Measurements from ENCODE around the gene IFI35. TPM values are rescaled to one million over a fixed set of nuclear protein-coding genes. Genes with fewer than 3 reads are reported as not detected.

The IFI35 gene
- polyA plus RNA-seq, 2 of the 4 experiments (the other 2 are of a cell fraction): 10.8 to 20.2 TPM

GRCh38 chr17:42997984-42998938 lies 8.3 kb upstream of the IFI35 start, which contains the start of gene RPL27:
RPL27 (plus strand) TSS chr17:42998419; CDS start chr17:42998751, 332 bp downstream.
- H3K27ac ChIP-seq: peak within 1 kb of the TSS; percentile 87 to 91
- peak within 1 kb of the TSS; percentile 66 for H3K4me3 ChIP-seq
- peak within 1 kb of the TSS; percentile 94 for H3K4me2 ChIP-seq
- FAIRE-seq (peak; percentile 98), DNase-seq (ENCODE audit: low read depth in 1 of 2, low spot score in 1 of 2) (peak; percentile 96 to 100), ATAC-seq (peak; percentile 92 to 95)
- 2% methylated on average over 49 of the region's 49 CpGs for WGBS (ENCODE audit: missing lambda C conversion rate)
- no peaks in the 10 kb centered on the region for H3K9me3 ChIP-seq
- peaks cover 45% of the 10 kb centered on the region for H3K4me1 ChIP-seq
- CTCF ChIA-PET: interaction anchor here (0.6 to 5.6 kb wide), 40 partner anchors 9 to 420 kb away, joined by 3 to 86 read pairs (median 4); partner anchors contain the start of genes AARSD1, AOC2, PSMC3IP and PSME3
- POLR2A ChIA-PET: interaction anchor here (0.6 to 3.0 kb wide), 40 partner anchors 8 to 1068 kb away, joined by 3 to 48 read pairs (median 6); partner anchors contain the start of genes AARSD1, BECN1, BRCA1 and IFI35
- TF ChIP-seq PBX3 (IDR thresholded peaks at IDR 0.05) (peak; percentile 58), ESRRA (IDR thresholded peaks at IDR 0.05; ENCODE audit: borderline replicate concordance, low read length) (peak; percentile 53), RARB (CRISPR knock-in tag; IDR thresholded peaks at IDR 0.05) (0 out of 2 replicates have a peak, but pooled peaks have one; percentile 55), HOXB5 (CRISPR knock-in tag; IDR thresholded peaks at IDR 0.05) (no peak; the same call in 1 of the 2 replicates), HOXA7 (CRISPR knock-in tag; IDR thresholded peaks at IDR 0.05) (0 out of 2 replicates have a peak, but pooled peaks have one; percentile 15), NR3C1 (IDR thresholded peaks at IDR 0.05) (no peak), FOXS1 (CRISPR knock-in tag; IDR thresholded peaks at IDR 0.05) (no peak), RNF2 (IDR thresholded peaks at IDR 0.05; ENCODE audit: borderline replicate concordance, low read depth) (no peak), REST (IDR thresholded peaks at IDR 0.05) (peak; percentile 58), NPAS2 (CRISPR knock-in tag; IDR thresholded peaks at IDR 0.05; ENCODE audit: borderline replicate concordance) (peak; percentile 90), EHMT2 (IDR thresholded peaks at IDR 0.05; ENCODE audit: low read depth) (no peak), KDM1A (IDR thresholded peaks at IDR 0.05; ENCODE audit: low read depth) (no peak), ELK1 (IDR thresholded peaks at IDR 0.05; ENCODE audit: low read depth, low read length) (no peak), POLR2AphosphoS2 (conservative IDR thresholded peaks at IDR 0.05; ENCODE audit: low read length) (no peak), ZSCAN20 (CRISPR knock-in tag; IDR thresholded peaks at IDR 0.05) (no peak), HES2 (IDR thresholded peaks at IDR 0.05) (no peak), CBX8 (IDR thresholded peaks at IDR 0.05) (no peak), MYC (IDR thresholded peaks at IDR 0.05; ENCODE audit: borderline replicate concordance, low read length) (peak; percentile 99), JUNB (IDR thresholded peaks at IDR 0.05) (no peak), HOXB13 (CRISPR knock-in tag; IDR thresholded peaks at IDR 0.05; ENCODE audit: low read depth) (no peak), PHF8 (IDR thresholded peaks at IDR 0.05; ENCODE audit: borderline replicate concordance, low read depth) (peak; percentile 97), CEBPB (IDR thresholded peaks at IDR 0.05) (peak in 1 of 2 experiments; percentile 61; a peak in 2 of 4 replicates), BHLHE40 (IDR thresholded peaks at IDR 0.05; ENCODE audit: low read depth, low read length) (peak; percentile 83), TP53 (CRISPR knock-in tag; IDR thresholded peaks at IDR 0.05) (no peak), CBX2 (IDR thresholded peaks at IDR 0.05; ENCODE audit: borderline replicate concordance, low read depth) (no peak), HEYL (CRISPR knock-in tag; IDR thresholded peaks at IDR 0.05) (no peak), BCL3 (IDR thresholded peaks at IDR 0.05) (peak; percentile 96), E2F6 (IDR thresholded peaks at IDR 0.05; ENCODE audit: borderline replicate concordance, low read depth) (0 out of 2 replicates have a peak, but pooled peaks have one; percentile 64), MAFK (IDR thresholded peaks at IDR 0.05; ENCODE audit: partially characterized antibody) (peak; percentile 39), FOSL2 (IDR thresholded peaks at IDR 0.05) (no peak), FOSL2 (CRISPR knock-in tag; IDR thresholded peaks at IDR 0.05) (peak; percentile 54; the same call in 1 of the 2 replicates), JUN (IDR thresholded peaks at IDR 0.05) (peak; percentile 96 to 99)
